GM12878 (cell line): ENCODE measurements around the gene CD52. TPM values are rescaled to one million over a fixed set of nuclear protein-coding genes. Genes with fewer than 3 reads are reported as not detected.

ENCODE experiments used
- ATF3 ChIP-seq: IDR thresholded peaks from 2 replicates; pipeline ENCODE4 v1.6.1; 2011; ENCODE audit warnings: low read depth, mild to moderate bottlenecking, low read length, moderate library complexity, borderline replicate concordance; ENCODE audit errors: extremely low read depth
- BCL11A ChIP-seq: IDR thresholded peaks from 2 replicates; pipeline ENCODE4 v1.6.1; 2011; ENCODE audit warnings: low read depth, low read length
- BMI1 ChIP-seq: fragments of 450-650 bp; IDR thresholded peaks from 2 replicates; pipeline ENCODE4 v1.6.1; 2016; ENCODE audit warnings: mild to moderate bottlenecking, moderate library complexity, borderline replicate concordance
- CEBPB ChIP-seq, 2 experiments: fragments of 150-350 bp in 1 of 2; IDR thresholded peaks; 2 replicates each; pipeline ENCODE4 v1.6.1; 2012 to 2014; ENCODE audit warnings: low read depth in 2 of 2, low read length in 2 of 2, borderline replicate concordance in 1 of 2, inconsistent platforms in 1 of 2
- E2F4 ChIP-seq: IDR thresholded peaks from 2 replicates; pipeline ENCODE4 v1.6.1; 2012; ENCODE audit warnings: low read depth, low read length, improper control_type of control experiment
- E4F1 ChIP-seq: fragments of 450-650 bp; IDR thresholded peaks from 2 replicates; pipeline ENCODE4 v1.6.1; 2018; ENCODE audit warnings: borderline replicate concordance, mild to moderate bottlenecking; ENCODE audit not compliant: partially characterized antibody
- ELK1 ChIP-seq: IDR thresholded peaks from 2 replicates; pipeline ENCODE4 v1.6.1; 2012; ENCODE audit warnings: low read depth, low read length, improper control_type of control experiment
- EP300 ChIP-seq, 2 experiments: fragments of 150-350 bp in 1 of 2; IDR thresholded peaks; 2 replicates each; pipeline ENCODE4 v1.6.1; 2011 to 2012; ENCODE audit warnings: low read depth in 2 of 2, low read length in 2 of 2, borderline replicate concordance in 1 of 2, improper control_type of control experiment in 1 of 2, inconsistent platforms in 1 of 2; ENCODE audit not compliant: control insufficient read depth in 1 of 2
- FOXM1 ChIP-seq: IDR thresholded peaks from 2 replicates; pipeline ENCODE4 v1.6.1; 2012; ENCODE audit warnings: low read depth, mild to moderate bottlenecking, inconsistent platforms, low read length, moderate library complexity
- GATAD2B ChIP-seq: fragments of 450-650 bp; conservative IDR thresholded peaks from 2 replicates; pipeline ENCODE4 v1.6.1; 2017; ENCODE audit warnings: low read depth, mild to moderate bottlenecking, moderate library complexity
- HDGF ChIP-seq: fragments of 450-650 bp; IDR thresholded peaks from 2 replicates; pipeline ENCODE4 v1.6.1; 2016; ENCODE audit warnings: antibody characterized with exemption
- HSF1 ChIP-seq: fragments of 150-350 bp; IDR thresholded peaks from 2 replicates; pipeline ENCODE4 v1.6.1; 2014; ENCODE audit warnings: mild to moderate bottlenecking, low read depth, low read length
- LARP7 ChIP-seq: fragments of 450-650 bp; IDR thresholded peaks from 2 replicates; pipeline ENCODE4 v1.6.1; 2017; ENCODE audit warnings: mild to moderate bottlenecking
- MAX ChIP-seq: IDR thresholded peaks from 2 replicates; pipeline ENCODE4 v1.6.1; 2012; ENCODE audit warnings: low read depth, low read length, improper control_type of control experiment
- MTA3 ChIP-seq: IDR thresholded peaks from 2 replicates; pipeline ENCODE4 v1.6.1; 2012; ENCODE audit warnings: low read length, inconsistent platforms, borderline replicate concordance
- MYB ChIP-seq: fragments of 150-350 bp; IDR thresholded peaks from 2 replicates; pipeline ENCODE4 v1.6.1; 2014; ENCODE audit warnings: mild to moderate bottlenecking, low read depth, low read length, borderline replicate concordance
- POLR2AphosphoS2 ChIP-seq: IDR thresholded peaks from 2 replicates; pipeline ENCODE4 v1.6.1; 2011; ENCODE audit warnings: low read depth, mild to moderate bottlenecking, low read length, improper control_type of control experiment, moderate library complexity
- SMAD1 ChIP-seq: fragments of 450-650 bp; IDR thresholded peaks from 2 replicates; pipeline ENCODE4 v1.6.1; 2018; ENCODE audit warnings: mild to moderate bottlenecking, low read depth; ENCODE audit not compliant: partially characterized antibody
- SUZ12 ChIP-seq: fragments of 200-600 bp; sonication (generic); IDR thresholded peaks from one replicate; pipeline ENCODE4 v1.6.1; 2018; ENCODE audit warnings: antibody characterized with exemption, mild to moderate bottlenecking; ENCODE audit not compliant: unreplicated experiment
- TCF12 ChIP-seq: IDR thresholded peaks from 2 replicates; pipeline ENCODE4 v1.6.1; 2011; ENCODE audit warnings: low read depth, mild to moderate bottlenecking, low read length
- YBX1 ChIP-seq: fragments of 450-650 bp; IDR thresholded peaks from 2 replicates; pipeline ENCODE4 v1.6.1; 2016; ENCODE audit warnings: antibody characterized with exemption
- ZBED1 ChIP-seq: IDR thresholded peaks from 2 replicates; pipeline ENCODE4 v1.6.1; 2016; ENCODE audit warnings: borderline replicate concordance
- ZSCAN29 ChIP-seq: fragments of 450-650 bp; IDR thresholded peaks from 2 replicates; pipeline ENCODE4 v1.6.1; 2017; ENCODE audit warnings: mild to moderate bottlenecking, moderate library complexity
- polyA plus RNA-seq, 11 experiments: library from polyadenylated mRNA; depleted of rRNA in 4 of 11; unstranded in 6 of 11; stranded (reverse) in 5 of 11; fragments of >200 nt; fragmentation: Nextera tagmentation in 4 of 11; fragmentation: Illumina TruSeq in 1 of 11; extraction: Ambion mirVana in 4 of 11; extraction: Trizol in 1 of 11; gene quantifications; 1 replicate in 1 of 11; 2 replicates in 10 of 11; pipeline versions ENCODE4 v1.2.1 to v1.2.3, GENCODE V29; 2011 to 2016; ENCODE audit warnings: inconsistent platforms in 2 of 11, missing spikeins in 2 of 11, low read depth in 1 of 11
- total RNA-seq, 4 experiments: library from RNA; depleted of rRNA in 3 of 4; stranded (reverse); fragments of >200 nt in 3 of 4; fragmentation: Illumina TruSeq in 1 of 4; extraction: Trizol in 1 of 4; gene quantifications; 2 replicates each; pipeline versions ENCODE4 v1.2.1 to v1.2.3, GENCODE V29; 2013 to 2021

The CD52 gene
- total and polyA plus RNA-seq, 10 of the 15 experiments (the other 5 are each of a cell fraction or from before 2014, with no cell fraction given) = 237 to 2,736 (median 532) TPM

- TF ChIP-seq HSF1 (no peak), BCL11A (no peak), SMAD1 (no peak), MYB (no peak), CEBPB (IDR thresholded peaks at IDR 0.05; ENCODE audit: borderline replicate concordance in 1 of 2, low read depth in 2 of 2, low read length in 2 of 2) (no peak), TCF12 (no peak), GATAD2B (no peak), ZSCAN29 (no peak), MTA3 (no peak), MAX (peak; percentile 73), POLR2AphosphoS2 (no peak), E4F1 (no peak), E2F4 (peak; percentile 79), LARP7 (peak; percentile 39), ZBED1 (no peak), SUZ12 (no peak), YBX1 (no peak), FOXM1 (no peak), BMI1 (peak; percentile 95), HDGF (no peak), ATF3 (no peak), EP300 (IDR thresholded peaks at IDR 0.05; ENCODE audit: borderline replicate concordance in 1 of 2, control insufficient read depth in 1 of 2, low read depth in 2 of 2, low read length in 2 of 2) (no peak), ELK1 (no peak)
These were observed 11.2 kb upstream of the CD52 start, which contains the start of gene UBXN11 (continued) for GRCh38 chr1:26306290-26307229.
